DMS153 treated with DMSO at 0.1 percent for 48 hours (cell line): ENCODE measurements around the gene MYL10.

Experiments
- DNase-seq: peaks from one replicate; lab custom pipeline; 2025; ENCODE audit not compliant: unreplicated experiment; lab: John Stamatoyannopoulos, UW

MYL10 gene

GRCh38 chr7:101598986-101599771 lies 29.9 kb downstream of the MYL10 start:
- no peak for DNase-seq

GRCh38 chr7:101598422-101598985 lies 30.6 kb downstream of the MYL10 start:
- DNase-seq: no peak

GRCh38 chr7:101597941-101598340 lies 31.2 kb downstream of the MYL10 start:
- DNase-seq: no peak

GRCh38 chr7:101596898-101597297 lies 32.2 kb downstream of the MYL10 start:
- DNase-seq: no peak

- no peak for DNase-seq
Observed at GRCh38 chr7:101595766-101596537, 33.1 kb downstream of the MYL10 start.

GRCh38 chr7:101595246-101595645 lies 33.9 kb downstream of the MYL10 start:
- DNase-seq: no peak

- DNase-seq: no peak
Observed at GRCh38 chr7:101594790-101595189, 34.3 kb downstream of the MYL10 start.

- DNase-seq: no peak
Observed at GRCh38 chr7:101593556-101593955, 35.5 kb downstream of the MYL10 start.

- DNase-seq: no peak
Observed at GRCh38 chr7:101591504-101591903, 37.6 kb downstream of the MYL10 start.

GRCh38 chr7:101590663-101591435 lies 38.2 kb downstream of the MYL10 start:
- DNase-seq: no peak

- DNase-seq: no peak
Observed at GRCh38 chr7:101589976-101590662, 39.0 kb downstream of the MYL10 start.

- DNase-seq: no peak
Observed at GRCh38 chr7:101589052-101589451, 40.0 kb downstream of the MYL10 start.

- no peak for DNase-seq
Observed at GRCh38 chr7:101588131-101588935, 40.8 kb downstream of the MYL10 start.

GRCh38 chr7:101586906-101587677 lies 42.0 kb downstream of the MYL10 start:
- DNase-seq: no peak

GRCh38 chr7:101586078-101586905 lies 42.8 kb downstream of the MYL10 start:
- DNase-seq: no peak

GRCh38 chr7:101582971-101583370 lies 46.1 kb downstream of the MYL10 start:
- DNase-seq: no peak

GRCh38 chr7:101581891-101582290 lies 47.2 kb downstream of the MYL10 start:
- DNase-seq: no peak

GRCh38 chr7:101580596-101580995 lies 48.5 kb downstream of the MYL10 start:
- no peak for DNase-seq
